ENCODE results near the gene SEMA5A.

Gene SEMA5A

GRCh38 chr5:9545992-9546851 lies at the start of gene SEMA5A:
TSS of gene SEMA5A (minus strand) at chr5:9546075. CDS start at chr5:9379946, 166,129 bp downstream.
- DNase-seq, result no peak

DNA sequence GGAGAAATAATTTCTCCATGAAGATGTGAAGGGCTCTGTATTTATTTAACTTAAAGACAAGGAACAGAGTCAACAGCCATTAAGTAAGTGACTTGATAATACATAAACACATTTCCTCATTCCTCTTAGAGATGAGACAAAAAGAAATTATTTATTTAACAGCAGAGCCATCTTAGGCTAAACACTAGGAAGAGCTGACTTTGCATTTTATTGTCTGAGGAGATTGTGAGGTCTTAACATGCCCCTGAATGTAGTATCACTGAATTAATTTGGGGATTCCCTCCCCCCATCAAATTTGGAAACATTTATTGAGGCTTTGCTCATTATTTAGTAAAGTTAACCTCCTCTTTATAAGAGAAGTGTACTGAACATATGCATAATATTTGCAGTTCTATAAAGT lies 49.0 kb upstream of the SEMA5A start:
- DNase-seq, result no peak

DNA sequence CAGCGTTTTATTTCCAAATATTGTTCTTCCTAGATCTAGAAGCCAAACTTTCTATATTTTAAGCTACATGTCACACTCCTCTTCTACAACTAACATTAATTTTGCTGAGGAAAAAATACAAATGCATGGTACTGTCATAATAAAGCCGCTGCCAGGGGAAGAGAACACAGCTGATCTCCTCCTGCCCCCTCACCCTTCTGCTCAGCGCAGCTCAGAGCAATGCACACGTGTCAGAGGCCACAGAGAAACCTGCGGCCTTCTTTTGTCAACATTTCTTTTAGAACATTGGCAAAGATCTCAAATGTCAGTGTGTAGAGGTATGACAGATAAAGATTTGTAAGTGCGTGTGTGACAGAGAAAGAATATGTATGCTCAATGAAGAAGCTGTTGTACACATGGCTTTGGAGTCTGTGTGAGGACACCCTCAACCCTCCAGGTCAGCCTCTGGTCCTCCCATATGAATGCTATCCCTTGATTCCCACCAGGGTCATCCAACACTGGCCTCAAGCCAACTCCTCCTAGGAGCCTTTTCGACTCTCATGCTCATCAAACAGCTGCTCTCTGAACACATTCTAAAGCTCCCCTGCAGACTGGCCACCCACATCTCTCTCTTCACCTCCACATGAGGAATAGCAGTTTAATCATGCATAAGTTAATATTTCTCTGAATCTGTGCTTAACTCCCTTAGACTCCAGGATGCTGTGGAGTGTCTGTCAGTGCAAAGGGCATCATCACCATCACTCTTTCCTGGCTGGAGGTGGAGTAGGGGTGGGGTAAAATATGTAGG lies 43.4 kb upstream of the SEMA5A start:
- no peak for DNase-seq

- DNase-seq, result no peak
Measured at GRCh38 chr5:9588254-9588653, 42.4 kb upstream of the SEMA5A start.

- no peak for DNase-seq
Measured at GRCh38 chr5:9587135-9587534, 41.3 kb upstream of the SEMA5A start.

- no peak for DNase-seq
Measured at GRCh38 chr5:9582406-9582805, 36.5 kb upstream of the SEMA5A start.

GRCh38 chr5:9573796-9574195 lies 27.9 kb upstream of the SEMA5A start:
- no peak for DNase-seq

DNA sequence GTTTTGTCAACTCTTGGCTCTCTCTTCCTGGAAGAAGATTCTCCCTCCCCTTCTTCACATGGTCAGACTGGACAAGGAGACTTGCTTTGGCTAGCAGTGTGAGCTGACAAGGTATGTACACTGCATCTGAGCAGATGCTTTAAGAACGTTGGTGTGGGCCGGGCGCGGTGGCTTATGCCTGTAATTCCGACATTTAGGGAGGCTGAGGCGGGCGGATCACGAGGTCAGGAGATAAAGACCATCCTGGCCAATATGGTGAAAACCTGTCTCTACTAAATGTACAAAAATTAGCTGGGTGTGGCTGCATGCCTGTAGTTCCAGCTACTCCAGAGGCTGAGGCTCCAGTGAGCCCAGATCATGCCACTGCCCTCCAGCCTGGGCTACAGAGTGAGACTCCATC lies 26.4 kb upstream of the SEMA5A start:
- no peak for DNase-seq

DNA sequence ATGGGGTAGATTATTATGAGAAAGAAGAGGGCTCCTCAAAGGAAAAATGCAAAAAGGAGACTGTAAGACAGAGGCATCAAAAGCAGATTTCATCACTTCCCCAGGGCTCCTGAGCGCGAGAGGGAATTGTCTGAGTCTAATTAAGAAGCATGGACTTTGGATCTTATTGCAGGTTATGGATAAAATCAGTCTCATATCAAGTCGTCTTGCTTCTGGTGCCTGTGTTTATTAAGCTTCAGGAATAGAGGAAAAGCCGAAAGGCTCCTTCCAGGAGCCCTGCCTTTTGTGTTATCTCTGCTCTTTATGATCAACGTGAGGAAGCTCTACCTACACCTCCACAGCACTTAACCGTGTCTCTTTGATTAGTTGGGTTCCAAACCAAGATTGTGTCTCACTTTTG lies 25.0 kb upstream of the SEMA5A start:
- DNase-seq, result no peak

DNA sequence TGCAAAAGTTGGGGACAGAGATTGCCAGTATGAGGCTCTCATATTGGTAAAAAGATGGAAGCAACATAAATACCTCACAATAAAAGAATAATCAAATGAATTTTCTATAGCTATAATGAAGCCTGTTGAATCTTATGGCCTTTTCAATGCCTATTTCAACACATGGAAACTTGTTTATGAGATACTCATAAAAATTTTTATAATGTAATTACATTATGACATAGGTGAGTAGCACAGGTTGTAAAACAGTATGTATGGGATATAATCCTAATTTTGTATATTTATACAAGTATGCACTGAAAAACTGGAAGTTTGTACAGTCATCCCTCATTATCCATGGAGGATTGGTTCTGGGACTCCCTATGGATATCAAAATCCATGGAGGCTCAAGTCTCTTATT lies 21.2 kb upstream of the SEMA5A start:
- no peak for DNase-seq

DNA sequence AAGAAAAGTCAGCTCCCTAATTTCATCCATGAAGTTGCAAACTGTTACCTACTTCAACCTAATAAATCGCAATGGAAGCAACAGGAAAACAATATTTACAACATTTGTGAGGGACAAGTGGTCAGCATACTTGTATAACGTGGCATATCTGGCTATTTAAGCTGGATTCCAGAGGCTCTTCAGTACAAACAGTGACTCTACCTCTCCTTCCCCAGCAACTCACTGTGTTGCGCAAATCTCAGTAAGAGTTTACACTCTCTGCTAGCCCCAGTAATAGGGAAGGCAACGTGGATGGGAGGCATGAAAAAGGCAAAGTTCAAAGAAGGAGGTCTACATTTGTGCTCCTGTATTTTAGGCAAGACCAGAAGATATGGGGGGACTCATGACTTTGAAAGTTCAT lies 18.9 kb upstream of the SEMA5A start:
- no peak for DNase-seq

- DNase-seq, result no peak
Measured at GRCh38 chr5:9562141-9562540, 16.3 kb upstream of the SEMA5A start.

- DNase-seq, result no peak
Measured at GRCh38 chr5:9559965-9560364, 14.1 kb upstream of the SEMA5A start.

- no peak for DNase-seq
Measured at GRCh38 chr5:9558319-9558965, 12.6 kb upstream of the SEMA5A start.

- no peak for DNase-seq
Measured at GRCh38 chr5:9557696-9558095, 11.8 kb upstream of the SEMA5A start.

GRCh38 chr5:9555961-9556360 lies 10.1 kb upstream of the SEMA5A start:
- no peak for DNase-seq

DNA sequence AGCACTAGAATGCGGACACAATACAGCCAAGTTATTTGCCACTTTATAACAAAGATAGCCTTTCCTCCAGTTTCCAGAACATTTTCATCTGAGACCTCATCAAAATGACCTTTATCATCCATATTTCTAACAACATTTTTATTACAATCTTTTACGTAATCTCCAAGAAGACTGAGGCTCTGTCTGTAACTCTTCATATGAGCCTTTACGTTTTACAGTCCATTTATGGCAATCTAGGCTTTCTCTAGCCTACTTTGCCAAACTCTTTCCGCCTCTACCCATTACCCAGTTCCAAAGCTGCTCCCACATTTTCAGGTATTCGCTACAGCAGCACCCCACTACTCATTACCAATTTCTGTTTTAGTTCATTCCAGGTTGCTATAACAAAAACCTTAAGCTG lies 8.2 kb upstream of the SEMA5A start:
- no peak for DNase-seq

- no peak for DNase-seq
Measured at GRCh38 chr5:9553561-9553960, 7.7 kb upstream of the SEMA5A start.

GRCh38 chr5:9551567-9552537 lies 6.0 kb upstream of the SEMA5A start:
- no peak for DNase-seq

- no peak for DNase-seq
Measured at GRCh38 chr5:9549941-9550340, 4.1 kb upstream of the SEMA5A start.

- DNase-seq, result no peak
Measured at GRCh38 chr5:9547122-9547947, 1.5 kb upstream of the SEMA5A start.
